Neural cell (in vitro differentiated cells): ENCODE measurements around the gene MIS18BP1. TPM values are rescaled to one million over a fixed set of nuclear protein-coding genes. Genes with fewer than 3 reads are reported as not detected.

Experiments
- H2AFZ ChIP-seq: fragments of 200-600, 300-800 bp; sonication (generic), shearing (Covaris generic); 2 replicates; pipeline ENCODE4 v1.6.0; 2014; ENCODE audit warnings: low read depth, mild to moderate bottlenecking, antibody characterized with exemption, low read length, moderate library complexity
- H3F3A ChIP-seq: fragments of 200-600 bp; shearing (Covaris generic); 2 replicates; pipeline ENCODE4 v1.6.1; 2016; ENCODE audit warnings: mild to moderate bottlenecking, moderate library complexity, mixed read lengths, antibody characterized with exemption, low read length; ENCODE audit not compliant: insufficient read depth, poor library complexity, severe bottlenecking
- H3K27ac ChIP-seq: fragments of 200-600, 300-800 bp; sonication (generic), shearing (Covaris generic); 2 replicates; pipeline ENCODE4 v1.5.1; 2014; ENCODE audit warnings: mild to moderate bottlenecking, low read length, moderate library complexity
- H3K27me3 ChIP-seq: fragments of 300-800, 200-600 bp; sonication (generic), shearing (Covaris generic); 2 replicates; pipeline ENCODE4 v1.6.0; 2014; ENCODE audit warnings: mild to moderate bottlenecking, low read depth, low read length, moderate library complexity; ENCODE audit not compliant: insufficient read depth
- H3K36me3 ChIP-seq: fragments of 300-800, 200-600 bp; sonication (generic), shearing (Covaris generic); 2 replicates; pipeline ENCODE4 v1.5.1; 2014; ENCODE audit warnings: mild to moderate bottlenecking, antibody characterized with exemption, low read length, moderate library complexity; ENCODE audit not compliant: insufficient read depth
- H3K4me2 ChIP-seq: fragments of 300-800, 200-600 bp; sonication (generic), shearing (Covaris generic); 2 replicates; pipeline ENCODE4 v1.6.0; 2014; ENCODE audit warnings: mild to moderate bottlenecking, low read length
- H3K4me3 ChIP-seq: fragments of 300-800, 200-600 bp; sonication (generic), shearing (Covaris generic); 2 replicates; pipeline ENCODE4 v1.5.1; 2014; ENCODE audit warnings: mild to moderate bottlenecking, low read length, moderate library complexity
- H3K79me2 ChIP-seq: fragments of 200-600 bp; shearing (Covaris generic); replicated peaks from 2 replicates; pipeline ENCODE4 v1.6.0; 2014; ENCODE audit warnings: mild to moderate bottlenecking, low read length, moderate library complexity; ENCODE audit not compliant: insufficient read depth
- H3K9ac ChIP-seq: fragments of 300-800, 200-600 bp; sonication (generic), shearing (Covaris generic); 2 replicates; pipeline ENCODE4 v1.6.1; 2016; ENCODE audit warnings: mild to moderate bottlenecking, low read length, mixed read lengths
- H3K9me2 ChIP-seq: fragments of 200-600 bp; shearing (Covaris generic); 2 replicates; pipeline ENCODE4 v1.6.1; 2016; ENCODE audit warnings: mild to moderate bottlenecking, low read length, mixed read lengths; ENCODE audit not compliant: insufficient read depth
- H3K9me3 ChIP-seq: fragments of 200-600, 300-800 bp; sonication (generic), shearing (Covaris generic); 2 replicates; pipeline ENCODE4 v1.6.1; 2016; ENCODE audit warnings: mild to moderate bottlenecking, mixed run types, low read length, moderate library complexity, mixed read lengths
- H4K20me1 ChIP-seq: fragments of 200-600 bp; shearing (Covaris generic); 2 replicates; pipeline ENCODE4 v1.6.1; 2016; ENCODE audit warnings: mild to moderate bottlenecking, mixed run types; ENCODE audit not compliant: insufficient read depth
- CTCF ChIP-seq: fragments of 450-650 bp; IDR thresholded peaks from 2 replicates; pipeline ENCODE4 v1.5.1; 2014; ENCODE audit warnings: antibody characterized with exemption, mild to moderate bottlenecking, moderate library complexity; ENCODE audit not compliant: poor library complexity, severe bottlenecking
- EP300 ChIP-seq: fragments of 450-650 bp; conservative IDR thresholded peaks from 2 replicates; pipeline ENCODE4 v1.6.1; 2014; ENCODE audit warnings: antibody characterized with exemption, mild to moderate bottlenecking, moderate library complexity; ENCODE audit not compliant: poor library complexity, severe bottlenecking
- EZH2 ChIP-seq: fragments of 200-600, 300-800 bp; shearing (Covaris generic), sonication (generic); IDR thresholded peaks from 2 replicates; pipeline ENCODE4 v1.6.1; 2014; ENCODE audit warnings: antibody characterized with exemption, low read length, borderline replicate concordance, mild to moderate bottlenecking; ENCODE audit not compliant: insufficient read depth, poor library complexity, severe bottlenecking
- MXI1 ChIP-seq: fragments of 450-650 bp; conservative IDR thresholded peaks from 2 replicates; pipeline ENCODE4 v1.6.1; 2014; ENCODE audit warnings: antibody characterized with exemption, mild to moderate bottlenecking; ENCODE audit not compliant: poor library complexity, severe bottlenecking
- POLR2AphosphoS5 ChIP-seq: IDR thresholded peaks from 2 replicates; pipeline ENCODE4 v1.6.1; 2012
- RAD21 ChIP-seq: fragments of 450-650 bp; conservative IDR thresholded peaks from 2 replicates; pipeline ENCODE4 v1.6.1; 2014; ENCODE audit warnings: antibody characterized with exemption, mild to moderate bottlenecking, moderate library complexity
- REST ChIP-seq: IDR thresholded peaks from 2 replicates; pipeline ENCODE4 v1.6.1; 2012; ENCODE audit warnings: borderline replicate concordance
- SMC3 ChIP-seq: fragments of 450-650 bp; conservative IDR thresholded peaks from 2 replicates; pipeline ENCODE4 v1.6.1; 2014; ENCODE audit warnings: antibody characterized with exemption, mild to moderate bottlenecking, moderate library complexity; ENCODE audit not compliant: poor library complexity
- TAF1 ChIP-seq: IDR thresholded peaks from 2 replicates; pipeline ENCODE4 v1.6.1; 2012; ENCODE audit warnings: low read depth
- polyA plus RNA-seq: library from polyadenylated mRNA; depleted of rRNA; stranded (reverse); fragments of >200 nt; gene quantifications from 2 replicates; pipeline ENCODE4 v1.2.3, GENCODE V29; 2014

Gene MIS18BP1
- polyA plus RNA-seq, 1 donor from 2014 or later, result 1.2 TPM

GRCh38 chr14:45201905-45202304 lies 51.1 kb downstream of the MIS18BP1 start:
- no peaks in the 10 kb centered on the region for H3K27me3 ChIP-seq
- no peaks in the 10 kb centered on the region for H3K79me2 ChIP-seq
- no peaks in the 10 kb centered on the region for H3K9me3 ChIP-seq
- H3K27ac ChIP-seq, result no peak overlapping the region
- no peak overlapping the region for H3K9ac ChIP-seq
- H2AFZ ChIP-seq, result no peak overlapping the region
- H3K36me3 ChIP-seq, result no peaks in the 10 kb centered on the region
- H3K4me3 ChIP-seq, result no peak overlapping the region
- H3K9me2 ChIP-seq, result no peaks in the 10 kb centered on the region
- H3K4me2 ChIP-seq, result no peak overlapping the region
- H3F3A ChIP-seq, result no peaks in the 10 kb centered on the region
- H4K20me1 ChIP-seq, result no peaks in the 10 kb centered on the region
- TF ChIP-seq RAD21 (no peak), REST (no peak), MXI1 (no peak), CTCF (no peak), EZH2 (no peak), EP300 (no peak), TAF1 (no peak), SMC3 (no peak), POLR2AphosphoS5 (no peak)

- H3F3A ChIP-seq, result no peaks in the 10 kb centered on the region
- no peak for TF ChIP-seq MXI1
- no peak for TF ChIP-seq EZH2
- no peak for TF ChIP-seq RAD21
- H3K4me3 ChIP-seq, result no peak overlapping the region
- no peaks in the 10 kb centered on the region for H3K36me3 ChIP-seq
- no peaks in the 10 kb centered on the region for H3K9me3 ChIP-seq
- H3K79me2 ChIP-seq, result no peaks in the 10 kb centered on the region
- H3K27me3 ChIP-seq, result no peaks in the 10 kb centered on the region
- H3K9ac ChIP-seq, result no peak overlapping the region
- no peaks in the 10 kb centered on the region for H4K20me1 ChIP-seq
- no peak overlapping the region for H3K4me2 ChIP-seq
- H2AFZ ChIP-seq, result no peak overlapping the region
- no peak overlapping the region for H3K27ac ChIP-seq
- no peaks in the 10 kb centered on the region for H3K9me2 ChIP-seq
These were observed 53.8 kb downstream of the MIS18BP1 start for GRCh38 chr14:45199230-45199629.

GRCh38 chr14:45198551-45198950 lies 54.5 kb downstream of the MIS18BP1 start:
- Histone ChIP-seq H3K9me3 (no peaks in the 10 kb centered on the region), H3K4me3 (no peak overlapping the region), H2AFZ (no peak overlapping the region), H3K27me3 (no peaks in the 10 kb centered on the region), H4K20me1 (no peaks in the 10 kb centered on the region), H3K27ac (no peak overlapping the region), H3F3A (no peaks in the 10 kb centered on the region), H3K4me2 (no peak overlapping the region), H3K79me2 (no peaks in the 10 kb centered on the region), H3K9ac (no peak overlapping the region), H3K9me2 (no peaks in the 10 kb centered on the region), H3K36me3 (no peaks in the 10 kb centered on the region)
- TF ChIP-seq MXI1, result no peak
- TF ChIP-seq CTCF, result no peak
- TF ChIP-seq REST, result no peak
- no peak for TF ChIP-seq SMC3
- TF ChIP-seq EP300, result no peak
- TF ChIP-seq EZH2, result no peak
